PC-3 (cell line): ENCODE results near the gene ZNF292. TPM values are rescaled to one million over a fixed set of nuclear protein-coding genes. Genes with fewer than 3 reads are reported as not detected.

Experiments
- ATAC-seq: fragments of 200-7000 bp; cut with Tn5 transposase; 2 replicates; pipeline ENCODE4 v1.9.1; 2020; ENCODE audit warnings: mild to moderate bottlenecking, moderate library complexity
- BruUV-seq: library from RNA; stranded (reverse); fragments of 400-500 nt; replicated peaks from 2 replicates; lab custom pipeline; 2021; lab: Mats Ljungman, UMichigan
- CTCF ChIA-PET: fragments of 300-600 bp; sonication (Branson Sonifier 250); formaldehyde crosslinking; loops from one replicate; lab custom pipeline; 2022; ENCODE audit warnings: antibody characterized with exemption; lab: Charles Lee
- POLR2A ChIA-PET: fragments of 300-600 bp; sonication (Branson Sonifier 250); formaldehyde crosslinking; loops from one replicate; lab custom pipeline; 2022; ENCODE audit warnings: antibody characterized with exemption; ENCODE audit not compliant: unreplicated experiment; lab: Charles Lee
- DNase-seq: peaks from one replicate; pipeline ENCODE4 v3.0.0-alpha.2; 2015
- H2AFZ ChIP-seq: fragments of 300-600 bp; sonication (generic); 2 replicates; pipeline ENCODE4 v1.6.0; 2016; ENCODE audit warnings: antibody characterized with exemption, low read length
- H3F3A ChIP-seq: fragments of 300-600 bp; sonication (generic); one replicate; pipeline ENCODE4 v1.6.0; 2017; ENCODE audit warnings: antibody characterized with exemption, low read length, control low read depth, mild to moderate bottlenecking; ENCODE audit not compliant: unreplicated experiment
- H3K27ac ChIP-seq: fragments of 300-600 bp; sonication (generic); 2 replicates; pipeline ENCODE4 v1.5.1; 2016; ENCODE audit warnings: mild to moderate bottlenecking, low read length
- H3K27me3 ChIP-seq: fragments of 300-600 bp; sonication (generic); 2 replicates; pipeline ENCODE4 v1.6.1; 2016; ENCODE audit warnings: low read length, mixed read lengths
- H3K36me3 ChIP-seq: fragments of 300-600 bp; sonication (generic); 2 replicates; pipeline ENCODE4 v1.6.1; 2016; ENCODE audit warnings: low read depth, mixed run types, low read length, mixed read lengths
- H3K4me1 ChIP-seq: fragments of 300-600 bp; sonication (generic); 2 replicates; pipeline ENCODE4 v1.5.1; 2016; ENCODE audit warnings: low read length; ENCODE audit not compliant: insufficient read depth
- H3K4me2 ChIP-seq: fragments of 300-600 bp; sonication (generic); 2 replicates; pipeline ENCODE4 v1.6.0; 2016; ENCODE audit warnings: low read length
- H3K4me3 ChIP-seq: fragments of 300-600 bp; sonication (generic); 2 replicates; pipeline ENCODE4 v1.5.1; 2016; ENCODE audit warnings: mild to moderate bottlenecking, low read length, mixed read lengths
- H3K79me2 ChIP-seq: fragments of 300-600 bp; sonication (generic); 2 replicates; pipeline ENCODE4 v1.6.1; 2017; ENCODE audit warnings: low read length, mixed read lengths
- H3K9ac ChIP-seq: fragments of 300-600 bp; sonication (generic); 2 replicates; pipeline ENCODE4 v1.6.0; 2016; ENCODE audit warnings: mild to moderate bottlenecking, low read length
- H3K9me2 ChIP-seq: fragments of 300-600 bp; sonication (generic); replicated peaks from 2 replicates; pipeline ENCODE4 v1.6.1; 2016; ENCODE audit warnings: mixed run types, low read length, mixed read lengths
- H3K9me3 ChIP-seq: fragments of 300-600 bp; sonication (generic); 2 replicates; pipeline ENCODE4 v1.6.1; 2016; ENCODE audit warnings: low read length, mixed read lengths
- H4K20me1 ChIP-seq: fragments of 300-600 bp; sonication (generic); 2 replicates; pipeline ENCODE4 v1.6.1; 2016; ENCODE audit warnings: low read length, mixed read lengths
- CTCF ChIP-seq: fragments of 300-600 bp; sonication (generic); conservative IDR thresholded peaks from 2 replicates; pipeline ENCODE4 v1.5.1; 2017; ENCODE audit warnings: antibody characterized with exemption, low read depth, mild to moderate bottlenecking, low read length
- EZH2 ChIP-seq: fragments of 300-600 bp; sonication (generic); IDR thresholded peaks from one replicate; pipeline ENCODE4 v1.6.1; 2017; ENCODE audit warnings: antibody characterized with exemption, mild to moderate bottlenecking, low read length; ENCODE audit not compliant: unreplicated experiment
- EZH2phosphoT487 ChIP-seq: fragments of 300-600 bp; sonication (generic); IDR thresholded peaks from 2 replicates; pipeline ENCODE4 v1.6.1; 2018; ENCODE audit warnings: mild to moderate bottlenecking, antibody characterized with exemption, low read length, borderline replicate concordance
- intact Hi-C: fragments of 100-400 bp; cut with micrococcal nuclease; formaldehyde crosslinking; loops from 2 replicates; pipeline ENCODE4 v1.9.0; 2023
- total RNA-seq: library from RNA; depleted of rRNA; stranded (reverse); fragments of >200 nt; gene quantifications from 2 replicates; pipeline ENCODE4 v1.2.3, GENCODE V29; 2014

The ZNF292 gene
- total RNA-seq, 1 experiment from 2014 or later: 8.9 TPM

GRCh38 chr6:87122477-87122876 lies 32.9 kb upstream of the ZNF292 start:
- Histone ChIP-seq H3K36me3 (no peaks in the 10 kb centered on the region), H3K9me2 (no peaks in the 10 kb centered on the region), H3F3A (no peaks in the 10 kb centered on the region), H3K4me3 (no peak overlapping the region), H3K4me1 (peaks cover 5% of the 10 kb centered on the region), H3K27me3 (peaks cover 5% of the 10 kb centered on the region; the same call in 1 of the 2 replicates), H3K27ac (no peak overlapping the region), H4K20me1 (no peaks in the 10 kb centered on the region), H3K79me2 (no peaks in the 10 kb centered on the region), H3K9ac (no peak overlapping the region), H3K9me3 (no peaks in the 10 kb centered on the region), H2AFZ (no peak overlapping the region), H3K4me2 (no peak overlapping the region)
- ATAC-seq (no peak), DNase-seq (no peak)
- TF ChIP-seq EZH2: no peak
- POLR2A ChIA-PET: no interaction called here
- CTCF ChIA-PET: no interaction called here
- no TSS peak for BruUV-seq
- intact Hi-C loops: no loop called here

- CTCF ChIA-PET: no interaction called here
These were observed 31.3 kb upstream of the ZNF292 start for GRCh38 chr6:87124074-87124473.

GRCh38 chr6:87126501-87126900 lies 28.9 kb upstream of the ZNF292 start:
- no peaks in the 10 kb centered on the region for H3K9me3 ChIP-seq
- POLR2A ChIA-PET: no interaction called here
- H3K4me1 ChIP-seq: no peaks in the 10 kb centered on the region
- no peaks in the 10 kb centered on the region for H3K9me2 ChIP-seq
- H3K36me3 ChIP-seq: no peaks in the 10 kb centered on the region
- peaks cover 5% of the 10 kb centered on the region; the same call in 1 of the 2 replicates for H3K27me3 ChIP-seq
- H3K9ac ChIP-seq: no peak overlapping the region
- TF ChIP-seq CTCF: no peak
- no peak for TF ChIP-seq EZH2phosphoT487
- TF ChIP-seq EZH2: no peak
- H3K4me3 ChIP-seq: no peak overlapping the region
- CTCF ChIA-PET: no interaction called here
- H3K4me2 ChIP-seq: no peak overlapping the region
- no peaks in the 10 kb centered on the region for H4K20me1 ChIP-seq
- no peak for ATAC-seq
- no TSS peak for BruUV-seq
- intact Hi-C loops: no loop called here
- no peak overlapping the region for H2AFZ ChIP-seq
- no peak overlapping the region for H3K27ac ChIP-seq
- DNase-seq: no peak
- no peaks in the 10 kb centered on the region for H3F3A ChIP-seq
- H3K79me2 ChIP-seq: no peaks in the 10 kb centered on the region

More at GRCh38 chr6:87124074-87124473, 31.3 kb upstream of the ZNF292 start:
- no peak for ATAC-seq
- no peaks in the 10 kb centered on the region for H3F3A ChIP-seq
- intact Hi-C loops: no loop called here
- BruUV-seq: no TSS peak
- no peak overlapping the region for H2AFZ ChIP-seq
- H3K27ac ChIP-seq: no peak overlapping the region
- peaks cover 5% of the 10 kb centered on the region; the same call in 1 of the 2 replicates for H3K27me3 ChIP-seq
- no peaks in the 10 kb centered on the region for H3K79me2 ChIP-seq
- no peaks in the 10 kb centered on the region for H3K9me3 ChIP-seq
- no peak overlapping the region for H3K9ac ChIP-seq
- no peak overlapping the region for H3K4me3 ChIP-seq
- H4K20me1 ChIP-seq: no peaks in the 10 kb centered on the region
- POLR2A ChIA-PET: no interaction called here
- no peak overlapping the region for H3K4me2 ChIP-seq
- no peaks in the 10 kb centered on the region for H3K36me3 ChIP-seq
- H3K9me2 ChIP-seq: no peaks in the 10 kb centered on the region
- H3K4me1 ChIP-seq: no peaks in the 10 kb centered on the region
- DNase-seq: no peak
- no peak for TF ChIP-seq EZH2phosphoT487
- no peak for TF ChIP-seq CTCF
- TF ChIP-seq EZH2: no peak
